SK-N-SH treated with all-trans-retinoic acid at 6 μM for 48 hours (cell line): ENCODE data around the gene KAT6B.

ENCODE experiments used
- ATAC-seq: fragments of 200-7000 bp; cut with Tn5 transposase; 3 replicates; pipeline ENCODE4 v1.9.1; 2020; ENCODE audit warnings: mild to moderate bottlenecking, moderate library complexity
- ARNTL ChIP-seq: fragments of 450-650 bp; formaldehyde crosslinking; IDR thresholded peaks from 2 replicates; pipeline ENCODE4 v1.5.0; 2020; ENCODE audit warnings: low read depth, mild to moderate bottlenecking, moderate library complexity, borderline replicate concordance
- BACH2 ChIP-seq: fragments of 250-450 bp; sonication (Bioruptor Pico); IDR thresholded peaks from 2 replicates; pipeline ENCODE4 v1.9.0; 2021; ENCODE audit warnings: mild to moderate bottlenecking, borderline replicate concordance
- GLIS3 ChIP-seq: fragments of 250-450 bp; sonication (Bioruptor Pico); IDR thresholded peaks from 2 replicates; pipeline ENCODE4 v1.5.0; 2020; ENCODE audit warnings: mild to moderate bottlenecking, moderate library complexity
- ISL1 ChIP-seq: fragments of 250-450 bp; sonication (Bioruptor Pico); IDR thresholded peaks from 2 replicates; pipeline ENCODE4 v2.1.2; 2022; ENCODE audit warnings: mild to moderate bottlenecking, moderate library complexity
- OSR1 ChIP-seq: fragments of 250-450 bp; sonication (Bioruptor Pico); IDR thresholded peaks from 2 replicates; pipeline ENCODE4 v1.8.0; 2022; ENCODE audit warnings: moderate library complexity, mild to moderate bottlenecking, inconsistent platforms
- PPARA ChIP-seq: fragments of 250-450 bp; sonication (Bioruptor Pico); IDR thresholded peaks from 2 replicates; pipeline ENCODE4 v1.5.0; 2020; ENCODE audit warnings: mild to moderate bottlenecking, borderline replicate concordance
- RARB ChIP-seq: fragments of 250-450 bp; sonication (Bioruptor Pico); IDR thresholded peaks from 2 replicates; pipeline ENCODE4 v1.8.0; 2021; ENCODE audit warnings: mild to moderate bottlenecking, moderate library complexity
- TCF4 ChIP-seq: fragments of 250-450 bp; sonication (Bioruptor Pico); IDR thresholded peaks from 2 replicates; pipeline ENCODE4 v1.8.0; 2021; ENCODE audit warnings: mild to moderate bottlenecking, moderate library complexity, borderline replicate concordance
- TOX ChIP-seq: fragments of 250-450 bp; sonication (Bioruptor Pico); IDR thresholded peaks from 2 replicates; pipeline ENCODE4 v1.8.0; 2021; ENCODE audit warnings: mild to moderate bottlenecking, moderate library complexity, borderline replicate concordance
- ZC3H10 ChIP-seq: fragments of 250-450 bp; sonication (Bioruptor Pico); IDR thresholded peaks from 2 replicates; pipeline ENCODE4 v1.5.1; 2021; ENCODE audit warnings: mild to moderate bottlenecking, moderate library complexity
- ZFP30 ChIP-seq: fragments of 450-650 bp; formaldehyde crosslinking; IDR thresholded peaks from 2 replicates; pipeline ENCODE4 v1.5.0; 2022; ENCODE audit warnings: mild to moderate bottlenecking, moderate library complexity
- ZNF565 ChIP-seq: fragments of 450-650 bp; formaldehyde crosslinking; conservative IDR thresholded peaks from 2 replicates; pipeline ENCODE4 v1.5.0; 2020; ENCODE audit warnings: low read depth, mild to moderate bottlenecking, moderate library complexity
- ZNF8 ChIP-seq: fragments of 450-650 bp; formaldehyde crosslinking; IDR thresholded peaks from 2 replicates; pipeline ENCODE4 v1.5.0; 2020; ENCODE audit warnings: mild to moderate bottlenecking, moderate library complexity
- TF ChIP-seq, protein P1 (sequence below): fragments of 250-450 bp; sonication (Bioruptor Pico); IDR thresholded peaks from 2 replicates; pipeline ENCODE4 v1.8.0; 2020; ENCODE audit warnings: mild to moderate bottlenecking, moderate library complexity, borderline replicate concordance
- TF ChIP-seq, protein P2 (sequence below): fragments of 250-450 bp; sonication (Bioruptor Pico); IDR thresholded peaks from 2 replicates; pipeline ENCODE4 v1.5.1; 2020; ENCODE audit warnings: low read depth, mild to moderate bottlenecking, moderate library complexity
- TF ChIP-seq, protein P3 (sequence below): fragments of 250-450 bp; sonication (Bioruptor Pico); IDR thresholded peaks from 2 replicates; pipeline ENCODE4 v1.5.0; 2020; ENCODE audit warnings: mild to moderate bottlenecking, moderate library complexity
- TF ChIP-seq, protein P4 (sequence below): fragments of 250-450 bp; sonication (Bioruptor Pico); IDR thresholded peaks from 2 replicates; pipeline ENCODE4 v1.5.1; 2021; ENCODE audit warnings: mild to moderate bottlenecking, moderate library complexity

KAT6B gene

DNA sequence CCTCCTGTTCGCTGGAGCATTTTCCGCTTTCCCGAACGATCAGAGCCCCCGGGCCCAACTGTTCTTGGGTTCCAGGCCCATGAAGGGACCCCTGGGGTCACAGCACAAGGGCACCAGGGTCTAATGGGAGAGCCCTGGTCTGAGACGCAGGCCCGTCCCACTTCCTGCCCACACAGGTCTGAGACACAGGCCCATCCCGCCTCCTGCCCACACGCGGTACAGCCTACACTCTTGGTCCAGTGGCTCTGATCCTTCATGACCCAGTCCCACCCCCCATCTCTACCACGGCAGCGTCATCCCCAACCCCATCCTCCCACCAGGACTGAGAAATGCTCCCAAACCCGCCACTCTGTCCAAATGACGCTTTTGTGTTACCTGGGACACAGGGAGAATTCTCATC lies 246.3 kb downstream of the KAT6B start:
- TF ChIP-seq, protein P1, sequence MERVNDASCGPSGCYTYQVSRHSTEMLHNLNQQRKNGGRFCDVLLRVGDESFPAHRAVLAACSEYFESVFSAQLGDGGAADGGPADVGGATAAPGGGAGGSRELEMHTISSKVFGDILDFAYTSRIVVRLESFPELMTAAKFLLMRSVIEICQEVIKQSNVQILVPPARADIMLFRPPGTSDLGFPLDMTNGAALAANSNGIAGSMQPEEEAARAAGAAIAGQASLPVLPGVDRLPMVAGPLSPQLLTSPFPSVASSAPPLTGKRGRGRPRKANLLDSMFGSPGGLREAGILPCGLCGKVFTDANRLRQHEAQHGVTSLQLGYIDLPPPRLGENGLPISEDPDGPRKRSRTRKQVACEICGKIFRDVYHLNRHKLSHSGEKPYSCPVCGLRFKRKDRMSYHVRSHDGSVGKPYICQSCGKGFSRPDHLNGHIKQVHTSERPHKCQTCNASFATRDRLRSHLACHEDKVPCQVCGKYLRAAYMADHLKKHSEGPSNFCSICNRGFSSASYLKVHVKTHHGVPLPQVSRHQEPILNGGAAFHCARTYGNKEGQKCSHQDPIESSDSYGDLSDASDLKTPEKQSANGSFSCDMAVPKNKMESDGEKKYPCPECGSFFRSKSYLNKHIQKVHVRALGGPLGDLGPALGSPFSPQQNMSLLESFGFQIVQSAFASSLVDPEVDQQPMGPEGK = no peak
- no peak for TF ChIP-seq ZNF565 (CRISPR knock-in tag)
- no peak for TF ChIP-seq OSR1 (CRISPR knock-in tag)
- TF ChIP-seq ZC3H10 = no peak
- TF ChIP-seq TOX (CRISPR knock-in tag) = no peak
- TF ChIP-seq ISL1 (CRISPR knock-in tag) = no peak
- no peak for TF ChIP-seq PPARA (CRISPR knock-in tag)
- TF ChIP-seq ZNF8 (CRISPR knock-in tag) = no peak
- TF ChIP-seq RARB = no peak
- no peak for TF ChIP-seq GLIS3 (CRISPR knock-in tag)
- TF ChIP-seq BACH2 (CRISPR knock-in tag) = no peak
- TF ChIP-seq, protein P2, sequence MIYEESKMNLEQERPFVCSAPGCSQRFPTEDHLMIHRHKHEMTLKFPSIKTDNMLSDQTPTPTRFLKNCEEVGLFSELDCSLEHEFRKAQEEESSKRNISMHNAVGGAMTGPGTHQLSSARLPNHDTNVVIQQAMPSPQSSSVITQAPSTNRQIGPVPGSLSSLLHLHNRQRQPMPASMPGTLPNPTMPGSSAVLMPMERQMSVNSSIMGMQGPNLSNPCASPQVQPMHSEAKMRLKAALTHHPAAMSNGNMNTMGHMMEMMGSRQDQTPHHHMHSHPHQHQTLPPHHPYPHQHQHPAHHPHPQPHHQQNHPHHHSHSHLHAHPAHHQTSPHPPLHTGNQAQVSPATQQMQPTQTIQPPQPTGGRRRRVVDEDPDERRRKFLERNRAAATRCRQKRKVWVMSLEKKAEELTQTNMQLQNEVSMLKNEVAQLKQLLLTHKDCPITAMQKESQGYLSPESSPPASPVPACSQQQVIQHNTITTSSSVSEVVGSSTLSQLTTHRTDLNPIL (CRISPR knock-in tag) = no peak
- TF ChIP-seq, protein P3, sequence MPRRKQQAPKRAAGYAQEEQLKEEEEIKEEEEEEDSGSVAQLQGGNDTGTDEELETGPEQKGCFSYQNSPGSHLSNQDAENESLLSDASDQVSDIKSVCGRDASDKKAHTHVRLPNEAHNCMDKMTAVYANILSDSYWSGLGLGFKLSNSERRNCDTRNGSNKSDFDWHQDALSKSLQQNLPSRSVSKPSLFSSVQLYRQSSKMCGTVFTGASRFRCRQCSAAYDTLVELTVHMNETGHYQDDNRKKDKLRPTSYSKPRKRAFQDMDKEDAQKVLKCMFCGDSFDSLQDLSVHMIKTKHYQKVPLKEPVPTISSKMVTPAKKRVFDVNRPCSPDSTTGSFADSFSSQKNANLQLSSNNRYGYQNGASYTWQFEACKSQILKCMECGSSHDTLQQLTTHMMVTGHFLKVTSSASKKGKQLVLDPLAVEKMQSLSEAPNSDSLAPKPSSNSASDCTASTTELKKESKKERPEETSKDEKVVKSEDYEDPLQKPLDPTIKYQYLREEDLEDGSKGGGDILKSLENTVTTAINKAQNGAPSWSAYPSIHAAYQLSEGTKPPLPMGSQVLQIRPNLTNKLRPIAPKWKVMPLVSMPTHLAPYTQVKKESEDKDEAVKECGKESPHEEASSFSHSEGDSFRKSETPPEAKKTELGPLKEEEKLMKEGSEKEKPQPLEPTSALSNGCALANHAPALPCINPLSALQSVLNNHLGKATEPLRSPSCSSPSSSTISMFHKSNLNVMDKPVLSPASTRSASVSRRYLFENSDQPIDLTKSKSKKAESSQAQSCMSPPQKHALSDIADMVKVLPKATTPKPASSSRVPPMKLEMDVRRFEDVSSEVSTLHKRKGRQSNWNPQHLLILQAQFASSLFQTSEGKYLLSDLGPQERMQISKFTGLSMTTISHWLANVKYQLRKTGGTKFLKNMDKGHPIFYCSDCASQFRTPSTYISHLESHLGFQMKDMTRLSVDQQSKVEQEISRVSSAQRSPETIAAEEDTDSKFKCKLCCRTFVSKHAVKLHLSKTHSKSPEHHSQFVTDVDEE (CRISPR knock-in tag) = no peak
- no peak for TF ChIP-seq ZFP30 (CRISPR knock-in tag)
- TF ChIP-seq, all 23 proteins: peak for 0

DNA sequence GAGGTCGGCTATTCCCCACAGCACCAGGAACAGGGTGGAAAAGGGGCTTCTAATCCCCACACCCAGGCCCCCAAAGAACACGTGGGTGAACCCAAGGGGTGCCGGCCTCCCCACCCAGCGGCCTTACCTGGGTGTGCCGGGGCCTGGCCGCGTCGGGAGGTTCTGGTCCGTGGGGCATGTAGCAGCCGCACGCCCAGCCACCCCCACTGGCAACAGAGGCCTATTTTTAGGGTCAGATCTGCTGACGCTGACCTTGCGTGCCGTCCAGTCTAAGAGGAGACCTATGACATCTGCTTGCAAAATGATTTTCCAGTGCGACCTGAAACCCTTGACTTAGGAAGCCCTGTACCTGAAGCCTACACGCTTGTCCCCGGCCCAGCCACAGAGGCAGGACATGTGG lies 247.0 kb downstream of the KAT6B start:
- TF ChIP-seq ZNF565 (CRISPR knock-in tag) (no peak), TCF4 (CRISPR knock-in tag) (no peak), BACH2 (CRISPR knock-in tag) (no peak), GLIS3 (CRISPR knock-in tag) (no peak), ARNTL (CRISPR knock-in tag) (no peak)
- TF ChIP-seq, protein P2 (CRISPR knock-in tag) = no peak
- TF ChIP-seq, protein P4, sequence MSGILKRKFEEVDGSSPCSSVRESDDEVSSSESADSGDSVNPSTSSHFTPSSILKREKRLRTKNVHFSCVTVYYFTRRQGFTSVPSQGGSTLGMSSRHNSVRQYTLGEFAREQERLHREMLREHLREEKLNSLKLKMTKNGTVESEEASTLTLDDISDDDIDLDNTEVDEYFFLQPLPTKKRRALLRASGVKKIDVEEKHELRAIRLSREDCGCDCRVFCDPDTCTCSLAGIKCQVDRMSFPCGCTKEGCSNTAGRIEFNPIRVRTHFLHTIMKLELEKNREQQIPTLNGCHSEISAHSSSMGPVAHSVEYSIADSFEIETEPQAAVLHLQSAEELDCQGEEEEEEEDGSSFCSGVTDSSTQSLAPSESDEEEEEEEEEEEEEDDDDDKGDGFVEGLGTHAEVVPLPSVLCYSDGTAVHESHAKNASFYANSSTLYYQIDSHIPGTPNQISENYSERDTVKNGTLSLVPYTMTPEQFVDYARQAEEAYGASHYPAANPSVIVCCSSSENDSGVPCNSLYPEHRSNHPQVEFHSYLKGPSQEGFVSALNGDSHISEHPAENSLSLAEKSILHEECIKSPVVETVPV = no peak
- TF ChIP-seq, all 23 proteins: peak for 0
- ATAC-seq = no peak

More for the DNA sequence above, 246.3 kb downstream of the KAT6B start:
- no peak for ATAC-seq

DNA sequence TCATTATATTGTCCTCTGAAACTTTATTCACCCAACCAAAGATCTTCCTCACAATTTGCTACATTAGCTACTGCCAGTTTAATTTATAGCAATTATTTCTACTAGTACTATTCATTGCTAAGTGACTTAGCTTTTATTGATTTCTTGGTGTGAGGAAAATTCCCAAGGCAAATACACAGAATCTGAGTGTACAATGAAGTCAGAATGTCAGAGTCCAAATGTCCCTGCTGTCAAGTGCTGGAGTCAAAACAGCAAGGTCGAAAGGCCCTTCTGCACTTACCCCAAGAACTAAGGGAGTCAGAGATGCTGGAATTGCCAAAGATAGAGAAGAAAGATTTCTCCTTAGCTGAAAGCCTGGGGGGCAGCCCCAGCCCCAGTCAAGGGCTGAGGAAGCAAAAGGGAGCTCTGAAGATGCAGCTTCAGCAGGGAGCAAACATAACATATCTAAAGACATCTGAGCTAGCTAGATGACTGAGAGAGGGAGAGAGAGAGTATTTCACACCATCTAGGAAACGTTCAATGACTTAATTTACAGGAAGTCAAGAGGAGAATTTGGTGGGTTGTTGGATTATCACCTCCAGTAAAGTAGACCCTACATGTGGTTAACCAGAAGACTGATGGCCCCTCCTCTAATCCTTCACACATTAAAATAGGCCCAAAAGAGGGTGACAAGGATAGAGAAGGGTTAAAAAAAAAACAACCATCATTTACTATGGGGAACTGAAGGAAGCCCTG lies 248.5 kb downstream of the KAT6B start:
- TF ChIP-seq ISL1 (CRISPR knock-in tag) (no peak), ZNF565 (CRISPR knock-in tag) (no peak), BACH2 (CRISPR knock-in tag) (no peak), TOX (CRISPR knock-in tag) (no peak)
- TF ChIP-seq, protein P2 (CRISPR knock-in tag) = no peak
- TF ChIP-seq, all 23 proteins: peak for 0
- ATAC-seq = no peak
